ENCODE results near the gene KITLG. TPM values are rescaled to one million over a fixed set of nuclear protein-coding genes. Genes with fewer than 3 reads are reported as not detected.

KITLG gene
- polyA plus RNA-seq, 1 experiment, result 35.3 TPM

GRCh38 chr12:88590851-88591250 lies 10.6 kb upstream of the KITLG start:
- H3K4me3 ChIP-seq (ENCODE audit: low read depth, low read length), result no peak overlapping the region
- POLR2A ChIA-PET, result no interaction called here
- no peak overlapping the region for H3K27ac ChIP-seq (ENCODE audit: low read depth, low read length)
- CTCF ChIA-PET, result interaction anchor here (0.8 kb wide), 1 partner anchor 11 kb away, joined by 3 read pairs; no protein-coding TSS in a partner anchor
- TF ChIP-seq CTCF (IDR thresholded peaks at IDR 0.05; ENCODE audit: low read depth, low read length), result no peak
- no peak for DNase-seq (ENCODE audit: low read depth, low spot score)
- H3K27me3 ChIP-seq (ENCODE audit: control insufficient read depth, insufficient read depth, low read length), result no peaks in the 10 kb centered on the region
- H3K9me3 ChIP-seq (ENCODE audit: control insufficient read depth, insufficient read depth, low read length), result peaks cover 8% of the 10 kb centered on the region; the same call in 1 of the 2 replicates

GRCh38 chr12:88585077-88585476 lies 4.8 kb upstream of the KITLG start:
- H3K9me3 ChIP-seq (ENCODE audit: control insufficient read depth, insufficient read depth, low read length), result peaks cover 8% of the 10 kb centered on the region
- no peak for TF ChIP-seq CTCF (IDR thresholded peaks at IDR 0.05; ENCODE audit: low read depth, low read length)
- DNase-seq (ENCODE audit: low read depth, low spot score), result no peak
- POLR2A ChIA-PET, result no interaction called here
- H3K4me3 ChIP-seq (ENCODE audit: low read depth, low read length), result no peak overlapping the region
- H3K27ac ChIP-seq (ENCODE audit: low read depth, low read length), result no peak overlapping the region
- H3K27me3 ChIP-seq (ENCODE audit: control insufficient read depth, insufficient read depth, low read length), result no peaks in the 10 kb centered on the region
- CTCF ChIA-PET, result no interaction called here

- Histone ChIP-seq H3K9me3 (ENCODE audit: control insufficient read depth, insufficient read depth, low read length) (no peaks in the 10 kb centered on the region; the same call in 1 of the 2 replicates), H3K4me3 (ENCODE audit: low read depth, low read length) (peak overlapping the region; percentile 85), H3K27me3 (ENCODE audit: control insufficient read depth, insufficient read depth, low read length) (no peaks in the 10 kb centered on the region), H3K27ac (ENCODE audit: low read depth, low read length) (peak overlapping the region; percentile 68)
- no peak for TF ChIP-seq CTCF (IDR thresholded peaks at IDR 0.05; ENCODE audit: low read depth, low read length)
- ChIA-PET POLR2A (interaction anchor here (0.6 to 1.7 kb wide), 18 partner anchors 8 to 415 kb away, joined by 3 to 14 read pairs (median 4); no protein-coding TSS in a partner anchor), CTCF (interaction anchor here (0.6 to 4.1 kb wide), 17 partner anchors 11 to 471 kb away, joined by 3 to 18 read pairs (median 3); no protein-coding TSS in a partner anchor)
- no peak for DNase-seq (ENCODE audit: low read depth, low spot score)
These were observed 645 bp downstream of the KITLG start for GRCh38 chr12:88579601-88580050.

GRCh38 chr12:88579161-88579517 lies 1.1 kb downstream of the KITLG start:
- ChIA-PET CTCF (interaction anchor here (0.6 to 4.1 kb wide), 12 partner anchors 13 to 471 kb away, joined by 3 to 18 read pairs (median 4); no protein-coding TSS in a partner anchor), POLR2A (interaction anchor here (0.6 to 1.7 kb wide), 13 partner anchors 12 to 415 kb away, joined by 3 to 14 read pairs (median 4); no protein-coding TSS in a partner anchor)
- Histone ChIP-seq H3K9me3 (ENCODE audit: control insufficient read depth, insufficient read depth, low read length) (no peaks in the 10 kb centered on the region; the same call in 1 of the 2 replicates), H3K27me3 (ENCODE audit: control insufficient read depth, insufficient read depth, low read length) (no peaks in the 10 kb centered on the region), H3K4me3 (ENCODE audit: low read depth, low read length) (peak overlapping the region; percentile 85), H3K27ac (ENCODE audit: low read depth, low read length) (no peak overlapping the region)
- no peak for DNase-seq (ENCODE audit: low read depth, low spot score)
- peak; percentile 57 for TF ChIP-seq CTCF (IDR thresholded peaks at IDR 0.05; ENCODE audit: low read depth, low read length)

Data from AG04450 (cell line).